Mesendoderm (in vitro differentiated cells): ENCODE data around the gene FNDC3A. TPM values are rescaled to one million over a fixed set of nuclear protein-coding genes. Genes with fewer than 3 reads are reported as not detected.

ENCODE experiments used
- DNase-seq: peaks from one replicate; pipeline ENCODE4 v3.0.0; 2013
- H2AK5ac ChIP-seq: 2 replicates; pipeline ENCODE4 v1.6.1; 2013; ENCODE audit warnings: low read length, inconsistent platforms
- H2BK120ac ChIP-seq: 2 replicates; pipeline ENCODE4 v1.6.1; 2013; ENCODE audit warnings: low read depth, mild to moderate bottlenecking, low read length, moderate library complexity, mixed read lengths
- H2BK15ac ChIP-seq: replicated peaks from 2 replicates; pipeline ENCODE4 v1.6.1; 2013; ENCODE audit warnings: low read depth, mild to moderate bottlenecking, moderate library complexity
- H2BK5ac ChIP-seq: 2 replicates; pipeline ENCODE4 v1.6.1; 2013; ENCODE audit warnings: low read length, inconsistent platforms
- H3K18ac ChIP-seq: 2 replicates; pipeline ENCODE4 v1.6.1; 2013; ENCODE audit warnings: mild to moderate bottlenecking, low read length, mixed read lengths
- H3K23ac ChIP-seq: one replicate; pipeline ENCODE4 v1.6.1; 2013; ENCODE audit warnings: low read length
- H3K27ac ChIP-seq: 2 replicates; pipeline ENCODE4 v1.5.1; 2013; ENCODE audit warnings: low read depth, mild to moderate bottlenecking, inconsistent platforms, low read length, moderate library complexity
- H3K27me3 ChIP-seq: 2 replicates; pipeline ENCODE4 v1.6.1; 2013; ENCODE audit warnings: low read length, control low read depth, mild to moderate bottlenecking, inconsistent platforms; ENCODE audit not compliant: insufficient read depth, poor library complexity
- H3K36me3 ChIP-seq: 2 replicates; pipeline ENCODE4 v1.6.1; 2013; ENCODE audit warnings: low read length, inconsistent platforms; ENCODE audit not compliant: control insufficient read depth, insufficient read depth
- H3K4ac ChIP-seq: one replicate; pipeline ENCODE4 v1.6.1; 2013; ENCODE audit warnings: low read depth, mild to moderate bottlenecking, low read length, moderate library complexity
- H3K4me1 ChIP-seq: 2 replicates; pipeline ENCODE4 v1.6.1; 2013; ENCODE audit warnings: low read depth, low read length, inconsistent platforms; ENCODE audit not compliant: control insufficient read depth
- H3K4me2 ChIP-seq: 2 replicates; pipeline ENCODE4 v1.6.1; 2013; ENCODE audit warnings: low read length
- H3K4me3 ChIP-seq: 2 replicates; pipeline ENCODE4 v1.5.1; 2013; ENCODE audit warnings: mild to moderate bottlenecking, low read length
- H3K56ac ChIP-seq: one replicate; pipeline ENCODE4 v1.6.1; 2013; ENCODE audit warnings: low read length
- H3K79me1 ChIP-seq: 2 replicates; pipeline ENCODE4 v1.6.1; 2013; ENCODE audit warnings: low read length, inconsistent platforms
- H3K79me2 ChIP-seq: 2 replicates; pipeline ENCODE4 v1.6.1; 2013; ENCODE audit warnings: mild to moderate bottlenecking, low read length; ENCODE audit not compliant: control insufficient read depth, insufficient read depth
- H3K9ac ChIP-seq: 2 replicates; pipeline ENCODE4 v1.6.1; 2013; ENCODE audit warnings: low read length, inconsistent platforms
- H4K5ac ChIP-seq: one replicate; pipeline ENCODE4 v1.6.1; 2013; ENCODE audit warnings: low read length
- H4K8ac ChIP-seq: one replicate; pipeline ENCODE4 v1.6.1; 2013; ENCODE audit warnings: low read depth, mild to moderate bottlenecking, control low read depth, low read length, moderate library complexity
- WGBS: extraction: QIAGEN DNeasy Blood & Tissue Kit; methylation state at CpG from one replicate; pipeline ENCODE4 v1.1.7; 2013; ENCODE audit warnings: low lambda C conversion rate, missing lambda C conversion rate; ENCODE audit not compliant: insufficient coverage; ENCODE audit errors: extremely low coverage; 5-methylcytosine and 5-hydroxymethylcytosine counted together
- polyA plus RNA-seq, 2 experiments: library from polyadenylated mRNA; stranded (reverse); fragments of 200-250 nt; gene quantifications; one replicate each; pipeline ENCODE4 v1.2.3, GENCODE V29; 2013

The FNDC3A gene
- polyA plus RNA-seq (2013, experiment 1 of 2), result 15.6 TPM
- 16.3 TPM for polyA plus RNA-seq (2013, experiment 2 of 2)

GRCh38 chr13:48975856-48976575, at the start of gene FNDC3A:
Gene FNDC3A, plus strand, starts transcription at chr13:48975912. Its CDS starts 30,279 bp downstream, at chr13:49006191.
- Histone ChIP-seq H4K8ac (peak within 1 kb of the TSS; percentile 76), H2BK120ac (peak within 1 kb of the TSS; percentile 62), H3K27ac (peak within 1 kb of the TSS; percentile 100), H3K56ac (peak within 1 kb of the TSS; percentile 98), H3K4ac (peak within 1 kb of the TSS; percentile 88), H3K27me3 (no peaks in the 10 kb centered on the region), H3K23ac (peak within 1 kb of the TSS; percentile 19), H2BK15ac (peak within 1 kb of the TSS; percentile 37), H3K79me2 (peaks cover 16% of the 10 kb centered on the region), H3K36me3 (no peaks in the 10 kb centered on the region), H2BK5ac (peak within 1 kb of the TSS; percentile 67), H2AK5ac (no peak within 1 kb of the TSS), H3K79me1 (no peaks in the 10 kb centered on the region), H3K4me1 (peaks cover 3% of the 10 kb centered on the region), H3K4me2 (peak within 1 kb of the TSS; percentile 41), H3K18ac (peak within 1 kb of the TSS; percentile 91), H4K5ac (no peak within 1 kb of the TSS), H3K4me3 (peak within 1 kb of the TSS; percentile 79), H3K9ac (peak within 1 kb of the TSS; percentile 90)
- peak; percentile 90 for DNase-seq
- WGBS, result no CpG with 5 or more reads among the region's 86 CpGs

- WGBS, result no CpG with 5 or more reads among the region's 5 CpGs
- no peak overlapping the region for H2BK120ac ChIP-seq
Measured at GRCh38 chr13:48928757-48929430, 46.8 kb upstream of the FNDC3A start.

GRCh38 chr13:48930918-48931317, 44.8 kb upstream of the FNDC3A start:
- H2BK120ac ChIP-seq, result no peak overlapping the region
- no peak overlapping the region for H3K18ac ChIP-seq
- no peaks in the 10 kb centered on the region for H3K79me2 ChIP-seq
- H3K36me3 ChIP-seq, result no peaks in the 10 kb centered on the region
- H3K27ac ChIP-seq, result no peak overlapping the region
- H3K79me1 ChIP-seq, result no peaks in the 10 kb centered on the region
- no peak overlapping the region for H3K23ac ChIP-seq
- no peak overlapping the region for H3K4me3 ChIP-seq
- H3K4me1 ChIP-seq, result no peaks in the 10 kb centered on the region
- no peak overlapping the region for H2BK5ac ChIP-seq
- DNase-seq, result no peak
- WGBS, result no CpG with 5 or more reads among the region's 1 CpG
- H3K9ac ChIP-seq, result no peak overlapping the region
- no peak overlapping the region for H3K4ac ChIP-seq
- H4K8ac ChIP-seq, result no peak overlapping the region
- H2AK5ac ChIP-seq, result no peak overlapping the region
- H2BK15ac ChIP-seq, result no peak overlapping the region
- no peak overlapping the region for H3K56ac ChIP-seq
- H3K4me2 ChIP-seq, result no peak overlapping the region
- H3K27me3 ChIP-seq, result no peaks in the 10 kb centered on the region
- no peak overlapping the region for H4K5ac ChIP-seq

More at GRCh38 chr13:48928757-48929430, 46.8 kb upstream of the FNDC3A start:
- Histone ChIP-seq H3K23ac (no peak overlapping the region), H4K5ac (no peak overlapping the region), H3K4me1 (no peaks in the 10 kb centered on the region), H3K18ac (no peak overlapping the region), H3K4ac (no peak overlapping the region), H3K79me1 (no peaks in the 10 kb centered on the region), H4K8ac (no peak overlapping the region), H2BK15ac (no peak overlapping the region), H3K4me3 (no peak overlapping the region), H2BK5ac (no peak overlapping the region), H3K56ac (no peak overlapping the region), H3K27ac (no peak overlapping the region), H3K4me2 (no peak overlapping the region), H3K36me3 (no peaks in the 10 kb centered on the region), H3K27me3 (no peaks in the 10 kb centered on the region), H3K79me2 (no peaks in the 10 kb centered on the region), H2AK5ac (no peak overlapping the region), H3K9ac (no peak overlapping the region)
- no peak for DNase-seq

- Histone ChIP-seq H2BK5ac (no peak overlapping the region), H3K23ac (no peak overlapping the region), H2AK5ac (no peak overlapping the region), H4K8ac (no peak overlapping the region), H3K4me2 (no peak overlapping the region), H3K18ac (no peak overlapping the region), H2BK120ac (no peak overlapping the region), H3K56ac (no peak overlapping the region), H3K4ac (no peak overlapping the region), H3K79me2 (no peaks in the 10 kb centered on the region), H3K4me3 (no peak overlapping the region), H3K27ac (no peak overlapping the region), H3K79me1 (no peaks in the 10 kb centered on the region), H2BK15ac (no peak overlapping the region), H3K4me1 (peaks cover 2% of the 10 kb centered on the region), H3K9ac (no peak overlapping the region), H3K27me3 (no peaks in the 10 kb centered on the region), H4K5ac (no peak overlapping the region), H3K36me3 (no peaks in the 10 kb centered on the region)
- peak; percentile 41 for DNase-seq
Measured at GRCh38 chr13:48938308-48938943, 37.3 kb upstream of the FNDC3A start.

- H3K9ac ChIP-seq, result no peak overlapping the region
- H3K27me3 ChIP-seq, result no peaks in the 10 kb centered on the region
- H3K79me1 ChIP-seq, result no peaks in the 10 kb centered on the region
- no peak overlapping the region for H2BK120ac ChIP-seq
- peaks cover 2% of the 10 kb centered on the region for H3K4me1 ChIP-seq
- no CpG with 5 or more reads among the region's 2 CpGs for WGBS
- H3K79me2 ChIP-seq, result no peaks in the 10 kb centered on the region
- no peak overlapping the region for H3K4me2 ChIP-seq
- H3K27ac ChIP-seq, result no peak overlapping the region
- H3K18ac ChIP-seq, result no peak overlapping the region
- DNase-seq, result no peak
- H4K5ac ChIP-seq, result no peak overlapping the region
- H3K56ac ChIP-seq, result no peak overlapping the region
- no peak overlapping the region for H2AK5ac ChIP-seq
- no peaks in the 10 kb centered on the region for H3K36me3 ChIP-seq
- no peak overlapping the region for H3K23ac ChIP-seq
- H4K8ac ChIP-seq, result no peak overlapping the region
- H3K4ac ChIP-seq, result no peak overlapping the region
- H2BK15ac ChIP-seq, result no peak overlapping the region
- no peak overlapping the region for H3K4me3 ChIP-seq
- no peak overlapping the region for H2BK5ac ChIP-seq
Measured at GRCh38 chr13:48939728-48940127, 36.0 kb upstream of the FNDC3A start.
